GM18868 (cell line): ENCODE measurements around the gene CLDN9.
"Not testable (repeated sequence)": the region's sequence is repeated elsewhere in the genome, so short reads cannot be mapped to it uniquely, and the experiment has no call there.

Experiments used
- ATAC-seq: cut with Tn5 transposase; IDR thresholded peaks from one replicate; pipeline ENCODE4 v1.9.1; 2021; ENCODE audit warnings: mild to moderate bottlenecking, moderate library complexity; ENCODE audit not compliant: unreplicated experiment

The CLDN9 gene

DNA sequence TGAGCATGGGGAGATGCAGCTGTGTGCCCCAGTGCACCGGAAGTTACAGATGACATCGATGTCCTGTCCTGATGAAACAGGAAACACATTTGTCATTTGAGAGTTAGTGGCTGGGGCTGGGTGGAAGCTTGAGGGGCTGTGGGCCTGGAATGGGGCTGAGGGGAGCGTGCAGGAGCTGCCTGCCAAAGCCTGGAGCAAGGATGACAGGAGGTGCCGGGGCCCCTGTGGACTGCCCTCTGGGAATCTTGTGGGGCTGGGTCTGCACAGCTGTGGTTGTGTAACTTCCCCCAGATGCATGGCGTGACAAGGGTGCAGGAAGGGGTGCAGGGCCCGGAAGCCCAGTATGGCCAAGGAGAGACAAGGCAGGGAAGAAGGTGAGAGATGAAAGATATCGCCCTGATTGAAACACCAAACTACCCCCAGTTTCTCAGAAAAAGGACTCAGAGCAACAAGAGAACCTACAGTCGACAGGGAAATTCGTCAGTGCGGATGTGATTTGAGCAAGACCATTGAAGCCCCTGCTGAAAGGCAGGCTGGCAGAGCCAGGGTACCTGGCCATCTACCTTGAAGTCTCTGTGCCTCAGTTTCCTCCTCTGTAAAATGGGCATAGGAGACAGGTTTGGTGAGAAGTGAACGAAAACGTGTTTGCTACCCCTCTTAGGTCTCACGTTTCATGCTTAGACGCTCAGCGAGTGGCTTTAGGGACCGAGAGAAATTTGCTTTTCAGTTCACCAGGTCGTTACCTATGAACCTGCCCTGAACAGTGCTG lies 42.4 kb downstream of the CLDN9 start:
- no peak for ATAC-seq

DNA sequence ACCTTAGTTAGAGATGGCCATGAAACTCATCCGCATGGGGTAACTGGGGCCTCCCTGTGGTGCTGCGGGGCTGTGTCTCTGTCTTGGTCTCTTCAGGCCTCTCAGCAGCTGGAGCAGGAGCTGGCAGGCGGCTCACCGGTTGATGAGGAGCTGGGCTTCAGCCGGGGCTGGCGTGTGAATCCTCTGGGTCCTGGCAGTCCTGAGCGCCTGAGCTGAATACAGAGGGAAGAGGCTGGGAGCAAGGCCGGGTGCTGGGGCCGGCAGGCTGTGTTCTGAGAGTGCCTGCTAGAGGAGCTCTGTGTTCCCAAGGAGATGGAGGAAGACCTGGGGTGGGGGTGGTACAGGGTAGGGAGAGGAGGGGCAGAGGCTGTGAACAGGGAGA lies 43.0 kb downstream of the CLDN9 start:
- not testable (repeated sequence) for ATAC-seq

DNA sequence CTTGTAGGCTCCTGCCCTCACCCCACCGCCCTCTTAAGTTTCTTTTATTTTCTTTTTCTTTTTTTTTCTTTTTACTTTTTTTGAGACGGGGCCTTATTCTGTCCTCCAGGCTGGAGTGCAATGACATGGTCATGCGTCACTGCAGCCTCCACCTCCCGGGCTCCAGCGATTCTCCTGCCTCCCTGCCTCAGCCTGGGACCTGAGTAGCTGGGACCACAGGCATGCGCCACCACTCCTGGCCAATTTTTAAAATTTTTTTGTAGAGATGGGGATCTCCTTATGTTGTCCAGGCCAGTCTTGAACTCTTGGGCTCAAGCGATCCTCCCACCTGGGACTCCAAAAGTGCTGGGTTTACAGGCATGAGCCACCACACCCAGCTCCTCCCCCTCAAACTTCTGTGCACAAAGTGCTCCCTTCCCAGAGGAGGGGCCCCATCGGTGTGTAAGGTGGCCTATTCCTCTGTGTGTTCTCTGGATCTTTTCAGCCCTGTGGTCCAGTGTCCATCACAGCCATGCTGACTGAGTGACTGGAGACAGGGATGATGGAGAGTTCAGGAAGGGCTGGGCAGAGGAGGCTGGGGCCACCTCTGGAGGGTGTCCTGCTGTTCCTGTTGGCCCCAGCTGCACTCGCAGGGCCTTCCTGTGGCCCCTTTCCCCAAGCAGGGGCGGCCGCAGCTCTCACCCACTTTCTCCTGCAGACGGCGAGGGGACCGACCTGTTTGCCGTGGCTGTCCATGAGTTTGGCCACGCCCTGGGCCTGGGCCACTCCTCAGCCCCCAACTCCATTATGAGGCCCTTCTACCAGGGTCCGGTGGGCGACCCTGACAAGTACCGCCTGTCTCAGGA lies 43.8 kb downstream of the CLDN9 start:
- no peak for ATAC-seq

DNA sequence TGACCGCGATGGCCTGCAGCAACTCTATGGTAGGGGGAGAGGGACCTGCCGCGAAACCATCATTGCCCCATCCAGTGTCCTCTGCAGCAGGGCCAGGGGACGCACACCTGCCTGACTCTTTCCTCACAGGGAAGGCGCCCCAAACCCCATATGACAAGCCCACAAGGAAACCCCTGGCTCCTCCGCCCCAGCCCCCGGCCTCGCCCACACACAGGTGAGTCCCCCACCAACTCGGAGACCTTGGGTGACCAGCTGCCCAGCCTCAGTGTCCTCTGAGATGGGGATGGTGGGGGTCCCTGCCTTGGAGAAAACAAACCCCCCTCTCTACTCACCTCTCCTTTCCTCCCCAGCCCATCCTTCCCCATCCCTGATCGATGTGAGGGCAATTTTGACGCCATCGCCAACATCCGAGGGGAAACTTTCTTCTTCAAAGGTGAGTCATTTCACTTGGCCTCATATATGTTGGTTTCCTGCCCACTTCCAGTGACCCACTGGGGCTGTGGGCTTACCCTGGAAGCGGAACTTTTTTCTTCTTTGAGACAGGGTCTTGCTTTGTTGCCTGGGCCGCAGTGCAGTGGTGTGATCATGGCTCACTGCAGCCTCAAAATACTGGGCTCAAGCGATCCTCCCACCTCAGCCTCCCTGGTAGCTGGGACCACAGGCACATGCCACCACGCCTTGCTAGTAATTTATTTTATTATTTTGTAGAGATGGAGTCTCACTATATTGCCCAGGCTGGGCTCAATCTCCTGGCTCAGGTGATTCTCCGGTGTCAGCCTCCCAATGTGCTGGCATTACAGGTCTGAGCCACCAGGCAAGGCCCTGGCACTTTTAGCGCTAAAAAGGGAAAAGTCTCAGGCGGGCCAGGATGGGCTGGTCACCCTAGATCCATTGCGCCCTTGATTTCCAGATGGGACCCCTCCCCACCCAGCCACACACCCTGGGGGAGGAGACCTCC lies 44.7 kb downstream of the CLDN9 start:
- ATAC-seq: no peak

DNA sequence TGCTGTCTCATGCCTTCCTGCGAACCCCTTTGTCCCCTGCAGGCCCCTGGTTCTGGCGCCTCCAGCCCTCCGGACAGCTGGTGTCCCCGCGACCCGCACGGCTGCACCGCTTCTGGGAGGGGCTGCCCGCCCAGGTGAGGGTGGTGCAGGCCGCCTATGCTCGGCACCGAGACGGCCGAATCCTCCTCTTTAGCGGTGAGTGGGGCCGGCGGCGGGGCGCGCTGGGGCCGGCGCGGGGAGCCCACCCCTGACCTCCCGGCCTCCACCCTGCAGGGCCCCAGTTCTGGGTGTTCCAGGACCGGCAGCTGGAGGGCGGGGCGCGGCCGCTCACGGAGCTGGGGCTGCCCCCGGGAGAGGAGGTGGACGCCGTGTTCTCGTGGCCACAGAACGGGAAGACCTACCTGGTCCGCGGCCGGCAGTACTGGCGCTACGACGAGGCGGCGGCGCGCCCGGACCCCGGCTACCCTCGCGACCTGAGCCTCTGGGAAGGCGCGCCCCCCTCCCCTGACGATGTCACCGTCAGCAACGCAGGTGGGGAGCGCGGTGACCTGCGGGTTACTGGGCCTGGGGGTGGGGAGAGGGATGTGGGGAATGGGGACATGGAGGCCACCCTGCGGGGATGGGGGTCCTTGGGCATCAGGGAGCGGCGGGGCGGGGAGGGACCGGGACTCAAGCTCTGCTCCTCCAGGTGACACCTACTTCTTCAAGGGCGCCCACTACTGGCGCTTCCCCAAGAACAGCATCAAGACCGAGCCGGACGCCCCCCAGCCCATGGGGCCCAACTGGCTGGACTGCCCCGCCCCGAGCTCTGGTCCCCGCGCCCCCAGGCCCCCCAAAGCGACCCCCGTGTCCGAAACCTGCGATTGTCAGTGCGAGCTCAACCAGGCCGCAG lies 45.7 kb downstream of the CLDN9 start:
- ATAC-seq: no peak

DNA sequence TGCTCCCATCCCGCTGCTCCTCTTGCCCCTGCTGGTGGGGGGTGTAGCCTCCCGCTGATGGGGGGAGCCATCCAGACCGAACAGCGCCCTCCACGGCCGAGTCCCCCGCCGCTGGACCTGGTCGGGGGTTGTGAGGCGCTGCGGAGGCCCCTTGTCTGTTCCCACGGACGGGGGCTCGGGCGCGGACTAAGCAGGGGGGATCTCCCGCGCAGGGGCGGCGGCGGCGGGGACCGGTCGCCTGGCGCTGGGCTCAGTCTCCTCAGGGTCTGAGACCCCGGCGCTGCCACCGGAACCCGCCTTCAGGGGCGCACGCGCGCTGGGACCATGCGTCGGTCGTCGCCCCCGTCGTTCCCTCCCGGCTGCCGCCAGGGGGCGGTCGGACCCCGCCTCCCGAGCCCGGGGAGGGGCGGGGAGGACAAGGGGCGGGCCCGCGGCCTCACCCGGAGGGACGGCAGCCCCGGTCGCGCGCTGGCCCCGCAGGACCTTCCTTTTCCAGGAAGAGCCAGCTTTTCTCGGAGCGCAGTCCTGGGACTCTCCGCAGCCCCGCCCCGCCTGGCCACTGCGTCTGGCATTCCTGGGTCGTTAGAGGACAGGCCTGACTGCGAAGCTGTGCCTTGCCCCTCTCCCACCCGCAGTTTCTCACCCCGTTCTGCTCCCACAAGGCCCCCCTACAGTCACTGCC lies 46.5 kb downstream of the CLDN9 start:
- peak; percentile 79 for ATAC-seq

DNA sequence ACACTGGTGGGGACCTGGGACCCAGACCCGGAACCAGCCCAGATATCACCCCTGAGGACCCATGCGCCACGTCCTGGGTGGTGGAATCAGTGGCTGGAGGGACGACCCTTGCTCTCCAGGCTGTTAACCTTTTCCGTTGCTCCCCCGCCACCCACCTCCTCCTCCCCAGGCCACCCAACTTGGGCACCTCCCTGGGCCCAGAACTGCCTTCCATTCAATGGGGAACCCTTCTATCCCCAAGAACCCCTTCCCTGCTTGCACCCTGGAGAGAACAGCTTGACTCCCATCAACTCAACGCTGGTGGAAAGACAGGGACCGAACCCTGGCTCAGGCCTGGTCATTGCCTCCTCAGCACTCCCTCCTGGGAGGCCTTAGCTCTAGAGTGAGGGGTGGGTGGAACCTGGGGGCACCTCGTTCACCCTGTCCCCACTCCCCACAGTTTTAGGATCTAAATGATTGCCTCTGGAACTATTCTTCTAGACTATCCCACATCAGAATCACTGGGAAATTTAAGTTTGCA lies 47.1 kb downstream of the CLDN9 start:
- no peak for ATAC-seq

DNA sequence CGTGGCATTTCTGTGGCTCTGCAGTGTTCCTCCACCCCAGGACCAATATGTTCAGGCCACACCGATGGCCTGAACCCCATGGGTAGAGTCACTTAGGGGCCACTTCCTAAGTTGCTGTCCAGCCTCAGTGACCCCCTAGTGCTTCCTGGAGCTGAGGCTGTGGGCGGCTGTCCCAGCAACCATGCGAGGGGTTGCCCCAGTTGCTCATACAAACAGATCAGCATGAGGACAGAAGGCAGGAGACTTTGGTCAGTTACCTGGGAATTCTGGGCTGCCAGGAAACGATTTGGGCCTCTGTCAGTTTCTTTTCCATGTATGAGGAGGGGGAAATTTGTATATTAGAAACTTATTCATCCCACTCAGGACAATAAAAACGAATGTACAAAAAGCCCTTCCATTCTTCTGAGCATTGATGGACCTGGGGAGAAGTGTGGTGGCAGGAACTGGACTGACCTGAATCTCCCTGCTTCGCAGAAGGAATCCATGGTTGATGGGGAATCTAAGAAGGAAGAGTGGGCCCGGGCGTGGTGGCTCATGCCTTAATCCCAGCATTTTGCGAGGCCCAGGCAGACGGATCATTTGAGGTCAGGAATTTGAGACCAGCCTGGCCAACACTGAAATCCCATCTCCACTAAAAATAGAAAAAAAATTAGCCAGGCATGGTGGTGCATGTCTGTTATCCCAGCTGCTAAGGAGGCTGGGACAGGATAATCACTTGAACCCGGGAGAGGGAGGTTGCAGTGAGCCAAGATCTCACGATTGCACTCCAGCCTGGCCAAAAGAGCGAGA lies 47.8 kb downstream of the CLDN9 start:
- ATAC-seq: no peak

DNA sequence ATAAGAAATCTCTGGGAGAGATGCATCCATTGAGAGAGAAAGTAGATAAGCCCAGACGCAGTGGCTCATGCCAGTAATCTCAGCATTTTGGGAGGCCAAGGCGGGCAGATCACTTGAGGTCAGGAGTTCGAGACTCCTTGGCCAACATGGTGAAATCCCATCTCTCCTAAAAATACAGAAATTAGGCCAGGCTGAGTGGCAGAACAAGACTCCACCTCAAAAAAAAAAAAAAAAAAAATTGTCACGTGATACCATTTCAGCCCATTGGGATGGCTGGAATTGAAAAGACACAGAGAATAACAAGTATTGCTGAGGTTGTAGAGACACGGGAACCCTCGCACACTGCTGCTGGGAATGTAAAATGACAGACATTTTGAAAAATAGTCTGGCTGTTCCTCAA lies 49.8 kb downstream of the CLDN9 start:
- no peak for ATAC-seq

DNA sequence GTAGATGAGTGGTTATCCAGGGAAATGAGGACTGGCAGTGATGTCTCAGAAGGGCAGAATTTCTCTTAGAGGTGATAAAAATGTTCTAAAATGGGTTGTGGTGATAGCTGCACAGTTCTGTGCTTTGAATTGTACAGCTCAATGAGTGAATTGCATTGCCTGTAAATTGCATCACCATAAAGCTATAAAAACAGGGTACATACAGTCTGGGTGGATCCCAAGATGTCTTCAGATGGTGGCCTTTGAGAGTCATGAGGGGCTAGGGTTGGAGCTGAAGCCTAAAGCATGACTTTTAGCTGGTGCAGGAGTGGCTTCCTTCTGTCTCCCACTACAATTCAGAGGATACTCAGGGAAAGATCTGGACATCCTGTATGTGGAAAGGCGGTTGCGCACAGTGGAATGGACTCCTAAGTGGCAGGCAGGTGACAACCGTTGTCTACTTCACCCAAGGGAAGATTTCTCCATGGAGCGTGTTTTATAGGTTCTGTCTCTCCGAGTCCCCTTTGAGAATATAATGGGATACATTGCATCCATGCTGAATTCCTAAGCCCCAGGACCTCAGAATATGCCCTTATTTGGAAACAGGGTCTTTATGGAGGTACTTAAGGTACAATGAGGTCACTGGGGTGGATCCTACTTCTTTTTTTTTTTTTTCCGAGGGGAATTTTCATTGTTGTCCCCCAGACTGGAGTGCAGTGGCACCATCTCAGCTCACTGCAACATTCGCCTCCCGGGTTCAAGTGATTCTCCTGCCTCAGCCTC lies 51.1 kb downstream of the CLDN9 start:
- no peak for ATAC-seq
